Measurements from ENCODE around the gene MYF6. TPM values are rescaled to one million over a fixed set of nuclear protein-coding genes. Genes with fewer than 3 reads are reported as not detected.

The MYF6 gene
- total RNA-seq: not detected in 2 replicates

GRCh38 chr12:80707126-80707829, at the start of gene MYF6:
Gene MYF6 (plus strand): TSS chr12:80707634. CDS start chr12:80707720, 86 bp downstream.
- DNase-seq (ENCODE audit: insufficient read length, low spot score, missing footprints): no peak
- H3K4me2 ChIP-seq (ENCODE audit: insufficient read depth, low read length): peak within 1 kb of the TSS; percentile 80
- peak within 1 kb of the TSS; percentile 94 for H2AFZ ChIP-seq (ENCODE audit: low read length)
- no peaks in the 10 kb centered on the region for H3K36me3 ChIP-seq (ENCODE audit: insufficient read depth, low read length)
- H4K20me1 ChIP-seq (ENCODE audit: insufficient read depth, low read length): no peaks in the 10 kb centered on the region
- no peaks in the 10 kb centered on the region for H3K79me2 ChIP-seq (ENCODE audit: insufficient read depth, low read length)
- H3K4me1 ChIP-seq (ENCODE audit: insufficient read depth, low read length): peaks cover 17% of the 10 kb centered on the region
- TF ChIP-seq CTCF (IDR thresholded peaks at IDR 0.05; ENCODE audit: extremely low read depth, low read depth, low read length): no peak
- H3K27ac ChIP-seq (ENCODE audit: low read depth, low read length): no peak within 1 kb of the TSS
- no peaks in the 10 kb centered on the region for H3K9me3 ChIP-seq (ENCODE audit: low read depth, low read length)
- peak within 1 kb of the TSS; percentile 57 for H3K4me3 ChIP-seq (ENCODE audit: insufficient read depth, low read length)
- peaks cover 2% of the 10 kb centered on the region for H3K27me3 ChIP-seq (ENCODE audit: insufficient read depth, low read length)

- Histone ChIP-seq H3K27ac (ENCODE audit: low read depth, low read length) (no peak overlapping the region), H4K20me1 (ENCODE audit: insufficient read depth, low read length) (no peaks in the 10 kb centered on the region), H3K27me3 (ENCODE audit: insufficient read depth, low read length) (no peaks in the 10 kb centered on the region), H3K79me2 (ENCODE audit: insufficient read depth, low read length) (no peaks in the 10 kb centered on the region), H3K36me3 (ENCODE audit: insufficient read depth, low read length) (no peaks in the 10 kb centered on the region), H3K4me3 (ENCODE audit: insufficient read depth, low read length) (no peak overlapping the region), H3K9me3 (ENCODE audit: low read depth, low read length) (no peaks in the 10 kb centered on the region), H3K4me2 (ENCODE audit: insufficient read depth, low read length) (no peak overlapping the region), H2AFZ (ENCODE audit: low read length) (no peak overlapping the region), H3K4me1 (ENCODE audit: insufficient read depth, low read length) (peaks cover 11% of the 10 kb centered on the region)
- no peak for TF ChIP-seq CTCF (IDR thresholded peaks at IDR 0.05; ENCODE audit: extremely low read depth, low read depth, low read length)
- no peak for DNase-seq (ENCODE audit: insufficient read length, low spot score, missing footprints)
Observed at GRCh38 chr12:80659512-80660063, 47.8 kb upstream of the MYF6 start.

GRCh38 chr12:80662586-80662985, 44.8 kb upstream of the MYF6 start:
- Histone ChIP-seq H3K27ac (ENCODE audit: low read depth, low read length) (no peak overlapping the region), H3K4me3 (ENCODE audit: insufficient read depth, low read length) (no peak overlapping the region), H3K4me2 (ENCODE audit: insufficient read depth, low read length) (no peak overlapping the region), H3K79me2 (ENCODE audit: insufficient read depth, low read length) (no peaks in the 10 kb centered on the region), H2AFZ (ENCODE audit: low read length) (no peak overlapping the region), H3K9me3 (ENCODE audit: low read depth, low read length) (no peaks in the 10 kb centered on the region), H3K27me3 (ENCODE audit: insufficient read depth, low read length) (no peaks in the 10 kb centered on the region), H3K36me3 (ENCODE audit: insufficient read depth, low read length) (no peaks in the 10 kb centered on the region), H3K4me1 (ENCODE audit: insufficient read depth, low read length) (no peaks in the 10 kb centered on the region), H4K20me1 (ENCODE audit: insufficient read depth, low read length) (no peaks in the 10 kb centered on the region)
- no peak for TF ChIP-seq CTCF (IDR thresholded peaks at IDR 0.05; ENCODE audit: extremely low read depth, low read depth, low read length)
- DNase-seq (ENCODE audit: insufficient read length, low spot score, missing footprints): no peak

- no peaks in the 10 kb centered on the region for H3K36me3 ChIP-seq (ENCODE audit: insufficient read depth, low read length)
Observed at GRCh38 chr12:80670214-80670613, 37.2 kb upstream of the MYF6 start.

More at GRCh38 chr12:80670214-80670613, 37.2 kb upstream of the MYF6 start:
- H2AFZ ChIP-seq (ENCODE audit: low read length): no peak overlapping the region
- H3K79me2 ChIP-seq (ENCODE audit: insufficient read depth, low read length): no peaks in the 10 kb centered on the region
- no peaks in the 10 kb centered on the region for H3K9me3 ChIP-seq (ENCODE audit: low read depth, low read length)
- no peaks in the 10 kb centered on the region for H3K27me3 ChIP-seq (ENCODE audit: insufficient read depth, low read length)
- no peak overlapping the region for H3K4me2 ChIP-seq (ENCODE audit: insufficient read depth, low read length)
- no peak for TF ChIP-seq CTCF (IDR thresholded peaks at IDR 0.05; ENCODE audit: extremely low read depth, low read depth, low read length)
- H3K4me3 ChIP-seq (ENCODE audit: insufficient read depth, low read length): no peak overlapping the region
- no peaks in the 10 kb centered on the region for H3K4me1 ChIP-seq (ENCODE audit: insufficient read depth, low read length)
- H4K20me1 ChIP-seq (ENCODE audit: insufficient read depth, low read length): no peaks in the 10 kb centered on the region
- no peak for DNase-seq (ENCODE audit: insufficient read length, low spot score, missing footprints)
- no peak overlapping the region for H3K27ac ChIP-seq (ENCODE audit: low read depth, low read length)

All from osteoblast (primary cell).